ENCODE results near the gene DHTKD1. TPM values are rescaled to one million over a fixed set of nuclear protein-coding genes. Genes with fewer than 3 reads are reported as not detected.
"Not testable (repeated sequence)": the region's sequence is repeated elsewhere in the genome, so short reads cannot be mapped to it uniquely, and the experiment has no call there.

The DHTKD1 gene
- total RNA-seq, 1 experiment from 2014 or later, result 61.4 TPM

DNA sequence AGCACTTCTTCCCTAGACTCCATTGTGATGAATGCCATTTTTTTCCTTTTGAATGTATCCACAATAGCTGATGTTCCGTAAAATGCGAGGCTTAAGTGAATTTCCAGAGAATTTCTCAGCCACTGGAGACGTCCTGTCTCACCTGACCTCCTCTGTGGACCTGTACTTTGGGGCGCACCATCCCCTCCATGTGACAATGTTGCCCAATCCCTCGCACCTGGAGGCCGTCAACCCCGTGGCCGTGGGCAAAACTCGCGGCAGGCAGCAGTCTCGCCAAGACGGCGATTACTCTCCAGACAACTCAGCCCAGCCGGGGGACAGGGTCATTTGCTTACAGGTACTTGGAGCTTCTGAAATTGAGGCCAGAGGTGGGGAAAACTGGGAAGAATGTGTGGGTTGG is 20.2 kb downstream of the DHTKD1 start:
- TF ChIP-seq, protein P1, sequence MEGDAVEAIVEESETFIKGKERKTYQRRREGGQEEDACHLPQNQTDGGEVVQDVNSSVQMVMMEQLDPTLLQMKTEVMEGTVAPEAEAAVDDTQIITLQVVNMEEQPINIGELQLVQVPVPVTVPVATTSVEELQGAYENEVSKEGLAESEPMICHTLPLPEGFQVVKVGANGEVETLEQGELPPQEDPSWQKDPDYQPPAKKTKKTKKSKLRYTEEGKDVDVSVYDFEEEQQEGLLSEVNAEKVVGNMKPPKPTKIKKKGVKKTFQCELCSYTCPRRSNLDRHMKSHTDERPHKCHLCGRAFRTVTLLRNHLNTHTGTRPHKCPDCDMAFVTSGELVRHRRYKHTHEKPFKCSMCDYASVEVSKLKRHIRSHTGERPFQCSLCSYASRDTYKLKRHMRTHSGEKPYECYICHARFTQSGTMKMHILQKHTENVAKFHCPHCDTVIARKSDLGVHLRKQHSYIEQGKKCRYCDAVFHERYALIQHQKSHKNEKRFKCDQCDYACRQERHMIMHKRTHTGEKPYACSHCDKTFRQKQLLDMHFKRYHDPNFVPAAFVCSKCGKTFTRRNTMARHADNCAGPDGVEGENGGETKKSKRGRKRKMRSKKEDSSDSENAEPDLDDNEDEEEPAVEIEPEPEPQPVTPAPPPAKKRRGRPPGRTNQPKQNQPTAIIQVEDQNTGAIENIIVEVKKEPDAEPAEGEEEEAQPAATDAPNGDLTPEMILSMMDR (IDR thresholded peaks at IDR 0.05; ENCODE audit: insufficient read depth in 1 of 2, low read depth in 1 of 2, low read length in 1 of 2, severe bottlenecking in 1 of 2, unreplicated experiment in 1 of 2), result no peak
- no peak overlapping the region for H3K4me3 ChIP-seq (ENCODE audit: low read depth, low read length)
- peaks cover 7% of the 10 kb centered on the region for H3K36me3 ChIP-seq (ENCODE audit: control insufficient read depth, insufficient read depth, low read length)
- Mint-ChIP-seq H3K9me3 (ENCODE audit: unreplicated experiment) (no peaks in the 10 kb centered on the region), H3K27ac (ENCODE audit: unreplicated experiment) (no peak overlapping the region), H3K4me1 (ENCODE audit: low read depth, unreplicated experiment) (no peaks in the 10 kb centered on the region), H3K27me3 (ENCODE audit: insufficient read depth, unreplicated experiment) (no peaks in the 10 kb centered on the region), H3K36me3 (ENCODE audit: insufficient read depth, unreplicated experiment) (peaks cover 76% of the 10 kb centered on the region), H3K4me3 (ENCODE audit: unreplicated experiment) (no peak overlapping the region)
- POLR2A ChIA-PET, result no interaction called here
- CTCF ChIA-PET, result no interaction called here
- no peak for DNase-seq
- intact Hi-C loops (cut with micrococcal nuclease; ENCODE audit: unreplicated experiment), result no loop called here
- H3K27me3 ChIP-seq (replicated peaks; ENCODE audit: control insufficient read depth, insufficient read depth, low read length), result no peaks in the 10 kb centered on the region
- H3K4me1 ChIP-seq, result no peaks in the 10 kb centered on the region
- no peaks in the 10 kb centered on the region for H3K9me3 ChIP-seq
- BruUV-seq (replicated peaks), result no TSS peak

DNA sequence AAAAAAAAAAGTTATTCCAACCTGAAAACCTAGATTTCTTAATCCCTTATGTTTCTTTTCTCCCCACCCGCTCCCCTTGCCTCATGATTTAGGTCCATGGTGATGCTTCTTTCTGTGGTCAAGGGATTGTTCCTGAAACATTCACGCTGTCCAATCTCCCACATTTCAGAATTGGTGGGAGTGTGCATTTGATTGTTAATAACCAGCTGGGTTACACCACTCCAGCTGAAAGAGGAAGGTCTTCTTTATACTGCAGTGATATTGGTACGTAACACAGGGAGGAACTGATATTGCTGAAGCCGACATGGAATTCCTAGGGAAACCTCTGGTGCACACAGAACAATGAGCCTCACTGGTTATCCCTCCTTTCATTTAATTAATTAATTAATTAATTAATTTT is 22.7 kb downstream of the DHTKD1 start:
- peaks cover 82% of the 10 kb centered on the region for H3K36me3 Mint-ChIP-seq (ENCODE audit: insufficient read depth, unreplicated experiment)
- H3K4me1 ChIP-seq, result no peaks in the 10 kb centered on the region

DNA sequence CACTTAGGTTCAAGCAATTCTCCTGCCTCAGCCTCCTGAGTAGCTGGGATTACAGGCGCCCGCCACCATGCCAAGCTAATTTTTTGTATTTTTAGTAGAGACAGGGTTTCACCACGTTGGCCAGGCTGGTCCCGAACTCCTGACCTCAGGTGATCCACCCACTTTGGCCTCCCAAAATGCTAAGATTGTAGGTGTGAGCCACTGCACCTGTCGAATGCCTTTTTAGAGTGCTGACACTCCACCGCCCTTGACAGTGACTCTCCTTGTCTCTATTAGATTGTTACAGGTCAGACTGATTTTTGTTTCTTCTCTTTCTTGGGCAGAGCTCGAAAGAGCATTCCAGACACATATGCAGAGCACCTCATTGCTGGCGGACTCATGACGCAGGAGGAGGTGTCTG is 28.6 kb downstream of the DHTKD1 start:
- H3K9me3 Mint-ChIP-seq (ENCODE audit: unreplicated experiment); BruUV-seq (replicated peaks); DNase-seq; H3K4me3 Mint-ChIP-seq (ENCODE audit: unreplicated experiment); H3K4me1 Mint-ChIP-seq (ENCODE audit: low read depth, unreplicated experiment); intact Hi-C loops (cut with micrococcal nuclease; ENCODE audit: unreplicated experiment); H3K4me1 ChIP-seq; H3K36me3 ChIP-seq (ENCODE audit: control insufficient read depth, insufficient read depth, low read length); H3K4me3 ChIP-seq (ENCODE audit: low read depth, low read length); H3K27me3 ChIP-seq (replicated peaks; ENCODE audit: control insufficient read depth, insufficient read depth, low read length); H3K9me3 ChIP-seq; POLR2A ChIA-PET; H3K27me3 Mint-ChIP-seq (ENCODE audit: insufficient read depth, unreplicated experiment); H3K27ac Mint-ChIP-seq (ENCODE audit: unreplicated experiment): not testable (repeated sequence)
- peaks cover 62% of the 10 kb centered on the region for H3K36me3 Mint-ChIP-seq (ENCODE audit: insufficient read depth, unreplicated experiment)
- CTCF ChIA-PET, result interaction anchor here (0.6 kb wide), 1 partner anchor 17 kb away, joined by 3 read pairs; no protein-coding TSS in a partner anchor

More for the DNA sequence above, 22.7 kb downstream of the DHTKD1 start:
- no TSS peak for BruUV-seq (replicated peaks)
- Mint-ChIP-seq H3K27ac (ENCODE audit: unreplicated experiment) (no peak overlapping the region), H3K9me3 (ENCODE audit: unreplicated experiment) (no peaks in the 10 kb centered on the region), H3K27me3 (ENCODE audit: insufficient read depth, unreplicated experiment) (no peaks in the 10 kb centered on the region), H3K4me1 (ENCODE audit: low read depth, unreplicated experiment) (peaks cover 1% of the 10 kb centered on the region), H3K4me3 (ENCODE audit: unreplicated experiment) (no peak overlapping the region)
- Histone ChIP-seq H3K27me3 (replicated peaks; ENCODE audit: control insufficient read depth, insufficient read depth, low read length) (no peaks in the 10 kb centered on the region), H3K9me3 (no peaks in the 10 kb centered on the region), H3K36me3 (ENCODE audit: control insufficient read depth, insufficient read depth, low read length) (peaks cover 6% of the 10 kb centered on the region), H3K4me3 (ENCODE audit: low read depth, low read length) (no peak overlapping the region)
- intact Hi-C loops (cut with micrococcal nuclease; ENCODE audit: unreplicated experiment), result no loop called here
- TF ChIP-seq, protein P1 (IDR thresholded peaks at IDR 0.05; ENCODE audit: insufficient read depth in 1 of 2, low read depth in 1 of 2, low read length in 1 of 2, severe bottlenecking in 1 of 2, unreplicated experiment in 1 of 2), result no peak
- CTCF ChIA-PET, result no interaction called here
- POLR2A ChIA-PET, result no interaction called here
- DNase-seq, result no peak

DNA sequence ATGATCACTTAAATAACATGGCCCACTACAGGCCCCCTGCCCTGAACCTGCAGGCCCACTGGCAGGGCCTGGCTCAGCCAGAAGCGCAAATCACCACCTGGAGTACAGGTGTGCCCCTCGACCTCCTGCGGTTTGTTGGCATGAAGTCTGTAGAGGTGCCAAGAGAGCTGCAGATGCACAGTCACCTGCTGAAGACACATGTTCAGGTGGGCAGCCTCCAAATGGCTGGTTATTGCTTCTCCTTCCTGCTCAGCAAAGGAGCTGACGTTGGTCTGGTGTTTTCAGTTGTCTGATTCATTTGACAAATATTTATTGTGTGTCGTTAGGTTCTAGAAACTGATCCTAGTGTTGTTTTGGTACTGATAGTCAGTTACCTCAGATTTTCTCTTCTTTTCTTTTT is 29.0 kb downstream of the DHTKD1 start:
- no peaks in the 10 kb centered on the region for H3K9me3 Mint-ChIP-seq (ENCODE audit: unreplicated experiment)
- Histone ChIP-seq H3K36me3 (ENCODE audit: control insufficient read depth, insufficient read depth, low read length) (0 out of 2 replicates have a peak, but pooled peaks cover 1% of the 10 kb centered on the region), H3K4me3 (ENCODE audit: low read depth, low read length) (no peak overlapping the region), H3K9me3 (no peaks in the 10 kb centered on the region), H3K27me3 (replicated peaks; ENCODE audit: control insufficient read depth, insufficient read depth, low read length) (no peaks in the 10 kb centered on the region), H3K4me1 (no peaks in the 10 kb centered on the region; the same call in 1 of the 2 replicates)
- H3K27ac Mint-ChIP-seq (ENCODE audit: unreplicated experiment), result no peak overlapping the region
- peaks cover 6% of the 10 kb centered on the region for H3K4me1 Mint-ChIP-seq (ENCODE audit: low read depth, unreplicated experiment)
- ChIA-PET CTCF (no interaction called here), POLR2A (no interaction called here)
- H3K4me3 Mint-ChIP-seq (ENCODE audit: unreplicated experiment), result no peak overlapping the region
- H3K36me3 Mint-ChIP-seq (ENCODE audit: insufficient read depth, unreplicated experiment), result peaks cover 57% of the 10 kb centered on the region
- no peaks in the 10 kb centered on the region for H3K27me3 Mint-ChIP-seq (ENCODE audit: insufficient read depth, unreplicated experiment)
- TF ChIP-seq, protein P1 (IDR thresholded peaks at IDR 0.05; ENCODE audit: insufficient read depth in 1 of 2, low read depth in 1 of 2, low read length in 1 of 2, severe bottlenecking in 1 of 2, unreplicated experiment in 1 of 2), result no peak
- no TSS peak for BruUV-seq (replicated peaks)
- peak in 1 of 2 experiments; percentile 16 for DNase-seq
- intact Hi-C loops (cut with micrococcal nuclease; ENCODE audit: unreplicated experiment), result no loop called here

Data from Caco-2 (cell line).